ENCODE measurements around the gene MIP.
"Not testable (repeated sequence)": the region's sequence is repeated elsewhere in the genome, so short reads cannot be mapped to it uniquely, and the experiment has no call there.

Gene MIP

DNA sequence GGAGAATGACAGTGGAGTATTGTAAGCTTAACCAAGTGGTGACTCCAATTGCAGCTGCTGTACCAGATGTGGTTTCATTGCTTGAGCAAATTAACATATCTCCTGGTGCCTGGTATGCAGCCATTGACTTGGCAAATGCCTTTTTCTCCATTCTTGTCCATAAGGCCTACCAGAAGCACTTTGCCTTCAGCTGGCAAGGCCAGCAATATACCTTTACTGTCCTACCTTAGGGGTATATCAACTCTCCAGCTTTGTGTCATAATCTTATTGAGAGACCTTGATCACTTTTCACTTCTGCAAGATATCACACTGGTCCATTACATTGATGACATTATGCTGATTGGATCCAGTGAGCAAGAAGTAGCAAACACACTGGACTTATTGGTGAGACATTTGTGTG, 52.8 kb downstream of the MIP start:
- FAIRE-seq, result not testable (repeated sequence)

DNA sequence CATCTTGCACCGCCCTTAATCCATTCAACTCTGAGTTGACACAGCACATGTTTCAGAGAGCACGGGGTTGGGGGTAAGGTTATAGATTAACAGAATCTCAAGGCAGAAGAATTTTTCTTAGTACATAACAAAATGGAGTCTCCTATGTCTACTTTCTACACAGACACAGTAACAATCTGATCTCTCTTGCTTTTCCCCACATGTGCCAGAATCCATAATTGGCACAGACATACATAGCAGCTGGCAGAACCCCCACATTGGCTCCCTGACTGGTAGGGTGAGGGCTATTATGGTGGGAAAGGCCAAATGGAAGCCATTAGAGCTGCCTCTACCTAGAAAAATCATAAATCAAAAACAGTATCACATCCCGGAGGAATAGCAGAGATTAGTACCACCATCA, 53.3 kb downstream of the MIP start:
- FAIRE-seq, result not testable (repeated sequence)
